IMR-90 (cell line): Measurements from ENCODE around the gene ODF2.

Experiments
- CTCF ChIP-seq: conservative IDR thresholded peaks from 2 replicates; pipeline ENCODE4 v1.5.1; 2012; ENCODE audit warnings: mild to moderate bottlenecking, low read depth, low read length, improper control_type of control experiment
- MAFK ChIP-seq: IDR thresholded peaks from 2 replicates; pipeline ENCODE4 v1.6.1; 2012; ENCODE audit warnings: low read depth, low read length, improper control_type of control experiment
- MAZ ChIP-seq: IDR thresholded peaks from 2 replicates; pipeline ENCODE4 v1.6.1; 2012; ENCODE audit warnings: low read depth, mild to moderate bottlenecking, low read length, improper control_type of control experiment, moderate library complexity, borderline replicate concordance
- MXI1 ChIP-seq: IDR thresholded peaks from 2 replicates; pipeline ENCODE4 v1.6.1; 2012; ENCODE audit warnings: low read depth, mild to moderate bottlenecking, low read length, moderate library complexity, borderline replicate concordance
- POLR2A ChIP-seq: IDR thresholded peaks from 2 replicates; pipeline ENCODE4 v1.6.1; 2012; ENCODE audit warnings: mild to moderate bottlenecking, low read depth, low read length
- RFX5 ChIP-seq: IDR thresholded peaks from 2 replicates; pipeline ENCODE4 v1.8.0; 2012; ENCODE audit warnings: low read depth, mild to moderate bottlenecking, low read length, moderate library complexity

GRCh38 chr9:128494746-128495129 is 38.9 kb downstream of the ODF2 start:
- no peak for TF ChIP-seq RFX5
- TF ChIP-seq MAZ: no peak
- TF ChIP-seq CTCF: no peak
- TF ChIP-seq MXI1: no peak
- no peak for TF ChIP-seq POLR2A
- no peak for TF ChIP-seq MAFK
